Choroid plexus epithelial cell (primary cell): ENCODE results near the gene ANKRD49.
A peak's percentile ranks its signal among the peaks of the same experiment; 100 is the strongest.

Experiments used
- DNase-seq: peaks from one replicate; pipeline ENCODE4 v3.0.0-alpha.2; 2010; ENCODE audit warnings: low read depth
- H3K4me3 ChIP-seq: 2 replicates; pipeline ENCODE4 v1.5.1; 2011; ENCODE audit warnings: low read depth, mild to moderate bottlenecking, control low read depth, low read length, moderate library complexity
- TF ChIP-seq, protein P1 (sequence below): conservative IDR thresholded peaks from 2 replicates; pipeline ENCODE4 v1.5.1; 2011; ENCODE audit warnings: low read depth, mild to moderate bottlenecking, control low read depth, inconsistent platforms, low read length, moderate library complexity

Gene ANKRD49

GRCh38 chr11:94518300-94518699, 24.5 kb downstream of the ANKRD49 start:
- no peak for DNase-seq
- TF ChIP-seq, protein P1, sequence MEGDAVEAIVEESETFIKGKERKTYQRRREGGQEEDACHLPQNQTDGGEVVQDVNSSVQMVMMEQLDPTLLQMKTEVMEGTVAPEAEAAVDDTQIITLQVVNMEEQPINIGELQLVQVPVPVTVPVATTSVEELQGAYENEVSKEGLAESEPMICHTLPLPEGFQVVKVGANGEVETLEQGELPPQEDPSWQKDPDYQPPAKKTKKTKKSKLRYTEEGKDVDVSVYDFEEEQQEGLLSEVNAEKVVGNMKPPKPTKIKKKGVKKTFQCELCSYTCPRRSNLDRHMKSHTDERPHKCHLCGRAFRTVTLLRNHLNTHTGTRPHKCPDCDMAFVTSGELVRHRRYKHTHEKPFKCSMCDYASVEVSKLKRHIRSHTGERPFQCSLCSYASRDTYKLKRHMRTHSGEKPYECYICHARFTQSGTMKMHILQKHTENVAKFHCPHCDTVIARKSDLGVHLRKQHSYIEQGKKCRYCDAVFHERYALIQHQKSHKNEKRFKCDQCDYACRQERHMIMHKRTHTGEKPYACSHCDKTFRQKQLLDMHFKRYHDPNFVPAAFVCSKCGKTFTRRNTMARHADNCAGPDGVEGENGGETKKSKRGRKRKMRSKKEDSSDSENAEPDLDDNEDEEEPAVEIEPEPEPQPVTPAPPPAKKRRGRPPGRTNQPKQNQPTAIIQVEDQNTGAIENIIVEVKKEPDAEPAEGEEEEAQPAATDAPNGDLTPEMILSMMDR, result no peak
- H3K4me3 ChIP-seq, result no peak overlapping the region

- TF ChIP-seq, protein P1, result peak; percentile 64
- no peak overlapping the region for H3K4me3 ChIP-seq
- DNase-seq, result peak; percentile 62
Observed at GRCh38 chr11:94519478-94520084, 25.8 kb downstream of the ANKRD49 start.

DNA sequence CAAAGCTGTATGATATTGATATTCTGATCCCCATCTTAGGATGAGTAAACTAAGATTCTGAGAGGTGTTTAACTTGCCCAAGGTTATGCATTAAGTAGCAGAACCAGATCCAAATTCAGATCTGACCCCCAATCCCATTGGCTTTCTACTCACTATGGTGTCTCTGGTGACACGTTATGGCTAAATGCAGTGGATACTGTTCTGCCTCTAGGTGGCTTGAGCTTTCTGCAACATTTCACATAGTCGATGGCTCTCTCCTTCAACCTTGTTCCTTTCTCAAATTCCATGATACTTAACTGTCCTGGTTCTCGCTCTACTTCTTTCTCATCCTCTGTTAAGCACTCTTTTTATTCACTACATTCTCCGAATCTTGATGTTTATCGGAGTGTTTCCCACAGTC, 27.9 kb downstream of the ANKRD49 start:
- H3K4me3 ChIP-seq, result no peak overlapping the region
- TF ChIP-seq, protein P1, result peak; percentile 72
- DNase-seq, result peak; percentile 62

- H3K4me3 ChIP-seq, result no peak overlapping the region
- DNase-seq, result no peak
- TF ChIP-seq, protein P1, result no peak
Observed at GRCh38 chr11:94524341-94524740, 30.6 kb downstream of the ANKRD49 start.

DNA sequence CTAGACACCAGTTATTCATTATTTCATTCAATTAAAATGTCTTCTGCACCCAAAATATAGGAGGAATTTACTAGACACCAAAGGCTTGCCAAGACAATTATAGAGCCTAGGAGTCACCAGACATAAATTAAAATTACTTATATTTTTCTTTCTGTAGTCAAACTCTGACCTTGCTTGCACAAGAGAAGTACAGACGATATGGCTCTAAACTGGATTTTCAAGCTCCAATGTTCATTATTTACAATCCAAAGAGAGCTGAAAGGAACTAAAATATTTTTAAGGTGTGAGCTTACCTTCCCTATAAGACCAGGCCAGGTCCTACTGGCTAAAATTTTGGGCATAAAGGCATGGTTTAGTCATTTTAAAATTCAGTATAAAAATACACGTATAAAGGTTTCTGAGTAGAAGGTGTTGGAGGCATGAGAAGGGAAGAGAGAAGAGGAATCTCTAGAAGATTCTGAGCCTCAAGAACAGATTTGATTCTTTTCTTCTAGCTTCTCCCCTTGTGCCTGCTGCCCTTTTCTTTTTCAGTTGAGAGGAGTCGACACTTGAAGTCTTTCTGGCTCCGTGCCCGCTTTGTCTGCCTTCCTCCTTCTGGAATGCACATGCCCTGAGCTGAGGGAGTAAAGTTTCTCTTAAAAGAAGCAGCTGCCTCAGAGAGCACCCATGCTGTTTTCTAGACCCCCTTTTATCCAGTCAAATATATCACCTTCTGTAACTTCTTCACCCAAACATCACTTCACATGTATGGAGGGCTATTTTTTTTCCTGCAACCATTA, 32.0 kb downstream of the ANKRD49 start:
- peak; percentile 85 for DNase-seq

DNA sequence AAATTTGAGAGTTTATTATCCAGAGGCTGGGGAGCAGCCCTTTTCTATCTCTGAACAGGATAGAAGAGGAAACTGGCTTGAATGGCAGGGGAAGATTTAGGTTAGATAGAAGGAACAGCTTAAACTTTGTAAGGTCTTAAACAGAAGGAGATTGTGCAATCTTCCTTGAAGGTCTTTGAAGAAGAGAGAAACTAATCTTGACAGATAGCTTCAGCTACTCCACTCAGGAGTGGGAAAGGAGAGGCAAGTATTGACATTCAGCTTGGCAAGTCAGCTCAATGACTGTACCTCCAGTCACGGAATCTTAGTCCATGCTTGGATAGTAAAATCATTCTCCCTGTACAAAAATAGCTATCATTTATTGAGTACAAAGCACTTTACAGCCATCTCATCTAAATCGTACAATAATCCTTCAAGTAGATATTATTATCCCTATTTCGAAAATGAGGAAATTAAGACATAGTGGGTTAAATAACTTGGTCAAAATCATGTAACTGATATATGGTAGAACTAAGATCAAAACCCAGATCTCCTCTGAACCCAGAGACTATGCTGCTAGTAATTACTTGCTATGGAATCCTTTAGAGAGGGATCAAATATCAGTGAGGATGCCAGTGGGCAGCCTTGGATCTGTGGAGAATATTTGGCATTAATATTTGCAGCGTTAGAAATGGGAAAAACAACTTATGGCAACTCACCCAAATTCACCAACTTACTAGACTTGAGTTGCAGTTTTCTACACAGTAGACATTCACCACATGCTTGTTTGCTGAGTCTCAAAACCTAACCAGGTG, 33.1 kb downstream of the ANKRD49 start:
- DNase-seq, result no peak
- TF ChIP-seq, protein P1, result no peak
- H3K4me3 ChIP-seq, result no peak overlapping the region

More for the DNA sequence above, 32.0 kb downstream of the ANKRD49 start:
- H3K4me3 ChIP-seq, result no peak overlapping the region
- TF ChIP-seq, protein P1, result no peak
